COLO668 (cell line): ENCODE results near the gene GPX8.
A peak's percentile ranks its signal among the peaks of the same experiment; 100 is the strongest.

ENCODE experiments used
- DNase-seq: peaks from one replicate; lab custom pipeline; 2025; ENCODE audit not compliant: unreplicated experiment; lab: John Stamatoyannopoulos, UW

The GPX8 gene

GRCh38 chr5:55172051-55172899 is 12.3 kb downstream of the GPX8 start:
- peak; percentile 38 for DNase-seq

GRCh38 chr5:55172937-55173686 is 13.1 kb downstream of the GPX8 start, which contains the start of gene CDC20B:
CDC20B (minus strand) TSS chr5:55173177; CDS start chr5:55173000, 177 bp downstream.
- DNase-seq = peak; percentile 85

- DNase-seq = peak; percentile 3
These were observed 13.8 kb downstream of the GPX8 start for GRCh38 chr5:55173687-55174230.

GRCh38 chr5:55175781-55176175 is 15.8 kb downstream of the GPX8 start:
- DNase-seq = no peak

- peak; percentile 19 for DNase-seq
These were observed 16.3 kb downstream of the GPX8 start for GRCh38 chr5:55176176-55176818.

- no peak for DNase-seq
These were observed 17.1 kb downstream of the GPX8 start for GRCh38 chr5:55177078-55177477.

- DNase-seq = no peak
These were observed 20.0 kb downstream of the GPX8 start for GRCh38 chr5:55180016-55180415.

GRCh38 chr5:55187370-55187769 is 27.4 kb downstream of the GPX8 start:
- DNase-seq = no peak

GRCh38 chr5:55188656-55189540 is 28.9 kb downstream of the GPX8 start:
- peak; percentile 7 for DNase-seq

- no peak for DNase-seq
These were observed 31.2 kb downstream of the GPX8 start for GRCh38 chr5:55191165-55191564.

- DNase-seq = no peak
These were observed 45.0 kb downstream of the GPX8 start for GRCh38 chr5:55205001-55205400.

- no peak for DNase-seq
These were observed 51.4 kb downstream of the GPX8 start for GRCh38 chr5:55211184-55211874.
